Ishikawa (cell line): ENCODE data around the gene ENPEP.
A peak's percentile ranks its signal among the peaks of the same experiment; 100 is the strongest.

Experiments
- CEBPB ChIP-seq: IDR thresholded peaks from 2 replicates; pipeline ENCODE4 v1.6.1; 2012
- CREB1 ChIP-seq: IDR thresholded peaks from 2 replicates; pipeline ENCODE4 v1.6.1; 2012; ENCODE audit warnings: low read depth
- EGR1 ChIP-seq: IDR thresholded peaks from 2 replicates; pipeline ENCODE4 v1.6.1; 2012
- EP300 ChIP-seq: IDR thresholded peaks from 2 replicates; pipeline ENCODE4 v1.6.1; 2012; ENCODE audit warnings: borderline replicate concordance
- FOXM1 ChIP-seq: IDR thresholded peaks from 2 replicates; pipeline ENCODE4 v1.6.1; 2012; ENCODE audit warnings: low read depth, borderline replicate concordance
- MAX ChIP-seq: IDR thresholded peaks from 2 replicates; pipeline ENCODE4 v1.6.1; 2012
- NFIC ChIP-seq: IDR thresholded peaks from 2 replicates; pipeline ENCODE4 v1.6.1; 2012
- RAD21 ChIP-seq: IDR thresholded peaks from 2 replicates; pipeline ENCODE4 v1.6.1; 2012; ENCODE audit warnings: low read depth
- REST ChIP-seq: IDR thresholded peaks from 2 replicates; pipeline ENCODE4 v1.6.1; 2012; ENCODE audit warnings: low read depth, mild to moderate bottlenecking
- TAF1 ChIP-seq: IDR thresholded peaks from 2 replicates; pipeline ENCODE4 v1.6.1; 2012; ENCODE audit warnings: low read depth, mild to moderate bottlenecking
- TCF12 ChIP-seq: IDR thresholded peaks from 2 replicates; pipeline ENCODE4 v1.6.1; 2012; ENCODE audit warnings: low read depth
- TEAD4 ChIP-seq: IDR thresholded peaks from 2 replicates; pipeline ENCODE4 v1.6.1; 2012
- USF1 ChIP-seq: IDR thresholded peaks from 2 replicates; pipeline ENCODE4 v1.6.1; 2012
- YY1 ChIP-seq: IDR thresholded peaks from 2 replicates; pipeline ENCODE4 v1.6.1; 2012; ENCODE audit warnings: low read depth
- ZBTB7A ChIP-seq: IDR thresholded peaks from 2 replicates; pipeline ENCODE4 v1.6.1; 2012; ENCODE audit warnings: low read depth

The ENPEP gene

GRCh38 chr4:110510955-110511544 is 35.1 kb downstream of the ENPEP start:
- TF ChIP-seq TEAD4 = no peak
- TF ChIP-seq RAD21 = peak; percentile 61

GRCh38 chr4:110512901-110513300 is 36.9 kb downstream of the ENPEP start:
- TF ChIP-seq EP300 = no peak
- no peak for TF ChIP-seq EGR1
- TF ChIP-seq NFIC = no peak
- no peak for TF ChIP-seq RAD21
- no peak for TF ChIP-seq TCF12
- no peak for TF ChIP-seq ZBTB7A
- no peak for TF ChIP-seq TEAD4
- TF ChIP-seq CREB1 = no peak
- no peak for TF ChIP-seq CEBPB
- TF ChIP-seq MAX = no peak
- TF ChIP-seq USF1 = no peak
- no peak for TF ChIP-seq REST
- TF ChIP-seq FOXM1 = no peak
- TF ChIP-seq YY1 = no peak
- TF ChIP-seq TAF1 = no peak

GRCh38 chr4:110514889-110515479 is 39.0 kb downstream of the ENPEP start:
- no peak for TF ChIP-seq TCF12
- TF ChIP-seq CREB1 = no peak
- peak; percentile 45 for TF ChIP-seq RAD21
- TF ChIP-seq NFIC = no peak

GRCh38 chr4:110515676-110516075 is 39.7 kb downstream of the ENPEP start:
- TF ChIP-seq TCF12 (no peak), TAF1 (no peak), FOXM1 (no peak), EP300 (no peak)

GRCh38 chr4:110516106-110516922 is 40.4 kb downstream of the ENPEP start:
- peak; percentile 52 for TF ChIP-seq RAD21
- no peak for TF ChIP-seq YY1
- TF ChIP-seq REST = no peak

GRCh38 chr4:110518889-110519490 is 43.0 kb downstream of the ENPEP start:
- TF ChIP-seq RAD21 (peak; percentile 70), TCF12 (no peak), YY1 (peak; percentile 42; the same call in 1 of the 2 replicates)

- TF ChIP-seq NFIC (no peak), EP300 (no peak), TAF1 (no peak), MAX (no peak), CEBPB (no peak), CREB1 (no peak), USF1 (no peak), YY1 (no peak), TEAD4 (no peak), REST (no peak), RAD21 (no peak), EGR1 (no peak), TCF12 (no peak), ZBTB7A (no peak), FOXM1 (no peak)
Observed at GRCh38 chr4:110520886-110521285, 44.9 kb downstream of the ENPEP start.
